ENCODE measurements around the gene TTC21A. TPM values are rescaled to one million over a fixed set of nuclear protein-coding genes. Genes with fewer than 3 reads are reported as not detected.

Gene TTC21A
- total and polyA plus RNA-seq, 2 donors from 2014 or later = 4.8 to 14.1 TPM

DNA sequence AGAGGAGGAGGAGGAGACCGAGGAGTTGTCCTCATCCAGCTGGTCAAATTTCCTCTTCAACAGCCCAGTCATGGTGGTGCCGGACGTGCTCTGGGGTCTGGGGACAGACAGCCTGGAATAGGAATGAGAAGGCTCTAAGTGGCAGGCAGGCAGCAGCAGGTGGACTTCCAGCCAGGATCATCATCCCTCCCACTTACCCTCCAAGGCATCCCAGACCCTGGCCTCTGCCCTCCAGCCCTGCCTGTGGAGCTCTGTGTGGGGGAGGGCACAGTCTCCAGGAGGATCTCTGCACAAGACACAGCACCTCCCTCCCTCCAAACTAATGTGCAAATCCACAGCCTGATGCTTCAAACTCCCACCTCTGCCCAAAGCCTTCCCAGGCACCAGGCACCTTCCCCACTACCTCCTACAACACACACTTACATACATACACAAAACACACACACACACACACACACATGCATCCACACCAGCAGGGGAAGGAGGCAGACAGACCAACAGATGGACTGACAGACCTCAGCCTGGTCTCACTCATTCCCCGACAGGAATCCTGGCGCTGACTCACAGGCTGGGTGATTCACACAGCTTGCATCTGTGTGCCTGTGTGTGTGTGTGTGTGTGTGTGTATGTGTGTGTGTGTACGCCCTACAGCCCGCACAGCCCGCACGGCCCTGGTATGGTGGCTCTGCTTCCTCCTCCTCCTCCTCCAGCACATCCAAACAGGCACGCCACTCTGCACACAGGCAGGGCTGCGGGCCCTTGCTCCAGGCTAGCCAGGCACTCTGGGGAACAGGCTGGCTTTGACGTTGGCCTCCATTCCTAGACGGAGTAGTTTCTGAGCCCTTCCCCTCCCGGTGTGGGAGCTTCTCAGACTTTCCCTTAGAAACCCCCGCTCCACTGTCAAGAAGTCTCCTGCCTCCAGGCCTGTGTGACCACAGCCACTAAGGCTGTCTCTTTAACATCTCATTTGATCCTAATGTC, 39.4 kb downstream of the TTC21A start:
- peak; percentile 63 to 93 (median 78) for DNase-seq
- FAIRE-seq = no peak
- peak overlapping the region in 2 of 3 donors; percentile 58 to 64 for H3K9ac ChIP-seq (ENCODE audit: low read length in 3 of 3)

DNA sequence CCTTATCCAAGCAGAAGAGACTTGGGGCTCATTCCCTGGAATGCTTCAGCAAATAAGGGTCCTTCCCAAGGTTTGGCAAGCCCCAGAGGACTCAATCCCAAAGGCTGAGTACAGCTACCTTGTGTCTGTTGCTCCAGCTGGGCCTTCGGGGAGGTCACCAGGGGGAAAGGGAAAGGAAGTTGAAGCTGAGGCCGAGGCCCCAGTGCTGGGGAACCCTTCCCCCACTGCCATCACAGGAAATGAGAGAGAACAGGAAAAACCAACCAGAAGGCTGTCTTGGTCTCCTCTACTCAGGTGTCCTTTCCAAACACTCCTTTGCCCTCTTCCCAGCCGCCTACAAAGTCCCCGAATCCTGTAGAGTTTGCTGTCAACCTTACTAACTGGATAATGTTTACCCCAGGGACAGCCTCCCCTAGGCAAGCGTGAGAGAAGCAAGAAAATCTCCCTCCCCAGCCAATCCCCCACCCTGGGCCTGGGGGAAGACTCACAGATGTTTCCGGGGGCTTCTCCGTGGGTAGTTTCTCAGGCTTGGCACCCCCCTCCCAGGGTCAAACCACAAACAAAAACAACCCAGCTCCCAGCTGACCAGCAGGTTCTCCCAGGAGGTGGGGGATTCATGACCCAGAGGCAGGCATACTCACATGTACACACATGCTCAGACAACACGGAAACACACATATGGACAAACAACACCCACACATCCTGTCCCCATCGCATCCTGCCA, 40.4 kb downstream of the TTC21A start:
- intact Hi-C loops (cut with DNase I) = no loop called here
- peak overlapping the region in 2 of 3 donors; percentile 58 to 64 for H3K9ac ChIP-seq (ENCODE audit: low read length in 3 of 3)
- DNase-seq (peak; percentile 74 to 86 (median 79)), FAIRE-seq (no peak)
- no peaks in the 10 kb centered on the region for H3K27me3 ChIP-seq (ENCODE audit: control insufficient read depth, insufficient read depth, low read length)
- H3K27ac ChIP-seq (ENCODE audit: low read depth in 2 of 2, low read length in 2 of 2) = peak overlapping the region; percentile 85 to 92
- H3K4me3 ChIP-seq (ENCODE audit: low read length in 3 of 3) = peak overlapping the region; percentile 3 to 50 (median 40)
- H3K9me3 ChIP-seq (ENCODE audit: control insufficient read depth in 2 of 3, insufficient read depth in 1 of 3, low read length in 3 of 3) = no peaks in the 10 kb centered on the region
- TF ChIP-seq, protein P1, sequence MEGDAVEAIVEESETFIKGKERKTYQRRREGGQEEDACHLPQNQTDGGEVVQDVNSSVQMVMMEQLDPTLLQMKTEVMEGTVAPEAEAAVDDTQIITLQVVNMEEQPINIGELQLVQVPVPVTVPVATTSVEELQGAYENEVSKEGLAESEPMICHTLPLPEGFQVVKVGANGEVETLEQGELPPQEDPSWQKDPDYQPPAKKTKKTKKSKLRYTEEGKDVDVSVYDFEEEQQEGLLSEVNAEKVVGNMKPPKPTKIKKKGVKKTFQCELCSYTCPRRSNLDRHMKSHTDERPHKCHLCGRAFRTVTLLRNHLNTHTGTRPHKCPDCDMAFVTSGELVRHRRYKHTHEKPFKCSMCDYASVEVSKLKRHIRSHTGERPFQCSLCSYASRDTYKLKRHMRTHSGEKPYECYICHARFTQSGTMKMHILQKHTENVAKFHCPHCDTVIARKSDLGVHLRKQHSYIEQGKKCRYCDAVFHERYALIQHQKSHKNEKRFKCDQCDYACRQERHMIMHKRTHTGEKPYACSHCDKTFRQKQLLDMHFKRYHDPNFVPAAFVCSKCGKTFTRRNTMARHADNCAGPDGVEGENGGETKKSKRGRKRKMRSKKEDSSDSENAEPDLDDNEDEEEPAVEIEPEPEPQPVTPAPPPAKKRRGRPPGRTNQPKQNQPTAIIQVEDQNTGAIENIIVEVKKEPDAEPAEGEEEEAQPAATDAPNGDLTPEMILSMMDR (IDR thresholded peaks at IDR 0.05; ENCODE audit: borderline replicate concordance, extremely low read depth, insufficient read depth) = no peak
- peaks cover 5 to 37% (median 29%) of the 10 kb centered on the region in 3 donors for H3K36me3 ChIP-seq (ENCODE audit: control insufficient read depth in 2 of 3, insufficient read depth in 3 of 3, low read length in 3 of 3)
- H3K4me1 ChIP-seq (ENCODE audit: control insufficient read depth in 2 of 3, insufficient read depth in 2 of 3, low read depth in 1 of 3, low read length in 3 of 3) = peaks cover 23 to 58% (median 56%) of the 10 kb centered on the region in 3 donors

More for the DNA sequence above, 39.4 kb downstream of the TTC21A start:
- H3K4me1 ChIP-seq (ENCODE audit: control insufficient read depth in 2 of 3, insufficient read depth in 2 of 3, low read depth in 1 of 3, low read length in 3 of 3) = peaks cover 20 to 66% (median 62%) of the 10 kb centered on the region in 3 donors
- H3K36me3 ChIP-seq (ENCODE audit: control insufficient read depth in 2 of 3, insufficient read depth in 3 of 3, low read length in 3 of 3) = peaks cover 5 to 42% (median 31%) of the 10 kb centered on the region in 3 donors
- H3K27ac ChIP-seq (ENCODE audit: low read depth in 2 of 2, low read length in 2 of 2) = peak overlapping the region; percentile 85 to 92
- no peaks in the 10 kb centered on the region for H3K9me3 ChIP-seq (ENCODE audit: control insufficient read depth in 2 of 3, insufficient read depth in 1 of 3, low read length in 3 of 3)
- TF ChIP-seq, protein P1 (IDR thresholded peaks at IDR 0.05; ENCODE audit: borderline replicate concordance, extremely low read depth, insufficient read depth) = no peak
- peak overlapping the region; percentile 1 to 50 (median 40) for H3K4me3 ChIP-seq (ENCODE audit: low read length in 3 of 3)
- H3K27me3 ChIP-seq (ENCODE audit: control insufficient read depth, insufficient read depth, low read length) = no peaks in the 10 kb centered on the region
- intact Hi-C loops (cut with DNase I) = no loop called here

DNA sequence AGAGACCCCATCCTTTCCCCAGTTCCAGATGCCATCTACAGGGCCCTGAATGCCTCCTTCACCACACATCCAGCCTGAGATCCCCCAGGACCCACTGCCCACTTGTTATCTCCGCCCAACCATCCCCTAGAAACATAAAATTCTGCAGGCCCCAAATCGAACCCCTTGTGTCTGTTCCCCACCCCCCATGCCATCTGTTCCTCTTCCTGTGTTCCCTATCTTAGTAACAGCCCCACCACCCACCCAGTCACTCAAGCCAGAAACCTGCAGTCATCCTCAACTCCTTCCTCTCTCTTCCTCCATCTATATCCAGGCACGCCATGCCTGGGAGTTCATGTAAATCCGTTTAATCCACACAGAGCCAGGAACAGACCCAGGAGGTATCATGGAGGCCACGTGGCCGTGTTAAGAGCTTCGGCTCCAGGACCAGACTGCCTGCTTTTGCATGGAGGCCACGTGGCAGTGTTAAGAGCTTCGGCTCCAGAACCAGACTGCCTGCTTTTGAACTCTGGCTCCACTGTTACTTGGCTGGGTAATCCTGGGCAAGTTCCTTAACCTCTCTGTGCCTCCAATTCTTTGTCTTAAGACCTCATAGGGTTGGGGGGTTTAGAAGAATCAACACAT, 41.1 kb downstream of the TTC21A start:
- no peak for FAIRE-seq
- intact Hi-C loops (cut with DNase I) = no loop called here

More for the DNA sequence above, 41.1 kb downstream of the TTC21A start:
- no peaks in the 10 kb centered on the region for H3K27me3 ChIP-seq (ENCODE audit: control insufficient read depth, insufficient read depth, low read length)
- DNase-seq = peak in 1 of 5 donors; percentile 22
- peak overlapping the region in 2 of 3 donors; percentile 40 to 42 for H3K4me3 ChIP-seq (ENCODE audit: low read length in 3 of 3)
- peak overlapping the region; percentile 85 to 92 for H3K27ac ChIP-seq (ENCODE audit: low read depth in 2 of 2, low read length in 2 of 2)
- TF ChIP-seq, protein P1 (IDR thresholded peaks at IDR 0.05; ENCODE audit: borderline replicate concordance, extremely low read depth, insufficient read depth) = no peak
- peaks cover 0 to 31% (median 22%) of the 10 kb centered on the region in 3 donors for H3K36me3 ChIP-seq (ENCODE audit: control insufficient read depth in 2 of 3, insufficient read depth in 3 of 3, low read length in 3 of 3)
- H3K9me3 ChIP-seq (ENCODE audit: control insufficient read depth in 2 of 3, insufficient read depth in 1 of 3, low read length in 3 of 3) = no peaks in the 10 kb centered on the region
- peak overlapping the region in 1 of 3 donors; percentile 64 for H3K9ac ChIP-seq (ENCODE audit: low read length in 3 of 3)
- peaks cover 23 to 58% (median 56%) of the 10 kb centered on the region in 3 donors for H3K4me1 ChIP-seq (ENCODE audit: control insufficient read depth in 2 of 3, insufficient read depth in 2 of 3, low read depth in 1 of 3, low read length in 3 of 3)

Data from kidney (tissue), 14 donors.